AG10803 (cell line): Measurements from ENCODE around the gene SKIDA1.

Source experiments
- DNase-seq: peaks from one replicate; pipeline ENCODE4 v3.0.0; 2010; ENCODE audit warnings: low read depth
- H3K4me3 ChIP-seq: 2 replicates; pipeline ENCODE4 v1.5.1; 2011; ENCODE audit warnings: mild to moderate bottlenecking, low read length, control low read depth
- CTCF ChIP-seq: conservative IDR thresholded peaks from 2 replicates; pipeline ENCODE4 v1.5.1; 2011; ENCODE audit warnings: mild to moderate bottlenecking, low read length, control low read depth, inconsistent platforms

SKIDA1 gene

DNA sequence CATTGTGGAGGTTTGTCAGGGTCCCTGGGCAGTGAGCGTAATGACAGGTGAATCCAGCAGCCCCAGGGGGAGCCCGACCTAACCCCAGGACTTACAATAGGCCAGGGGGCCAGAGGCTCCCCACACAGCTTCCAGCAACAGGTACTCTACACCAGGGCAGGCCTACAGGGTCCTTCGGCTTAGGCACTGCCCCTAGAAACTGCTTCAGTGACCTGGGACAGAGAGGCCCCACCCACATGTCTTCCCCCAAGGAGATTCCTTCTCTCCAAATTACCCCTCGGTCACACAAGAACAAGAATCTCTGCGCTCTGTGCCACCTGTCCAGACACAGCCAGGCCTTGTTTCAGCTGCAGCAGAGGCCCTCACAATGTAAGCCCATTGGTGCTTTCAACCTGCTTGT is 24.4 kb downstream of the SKIDA1 start:
- TF ChIP-seq CTCF, result no peak
- H3K4me3 ChIP-seq, result no peak overlapping the region
- no peak for DNase-seq

- TF ChIP-seq CTCF, result no peak
- no peak overlapping the region for H3K4me3 ChIP-seq
- no peak for DNase-seq
These were observed 24.9 kb downstream of the SKIDA1 start for GRCh38 chr10:21500578-21500910.

DNA sequence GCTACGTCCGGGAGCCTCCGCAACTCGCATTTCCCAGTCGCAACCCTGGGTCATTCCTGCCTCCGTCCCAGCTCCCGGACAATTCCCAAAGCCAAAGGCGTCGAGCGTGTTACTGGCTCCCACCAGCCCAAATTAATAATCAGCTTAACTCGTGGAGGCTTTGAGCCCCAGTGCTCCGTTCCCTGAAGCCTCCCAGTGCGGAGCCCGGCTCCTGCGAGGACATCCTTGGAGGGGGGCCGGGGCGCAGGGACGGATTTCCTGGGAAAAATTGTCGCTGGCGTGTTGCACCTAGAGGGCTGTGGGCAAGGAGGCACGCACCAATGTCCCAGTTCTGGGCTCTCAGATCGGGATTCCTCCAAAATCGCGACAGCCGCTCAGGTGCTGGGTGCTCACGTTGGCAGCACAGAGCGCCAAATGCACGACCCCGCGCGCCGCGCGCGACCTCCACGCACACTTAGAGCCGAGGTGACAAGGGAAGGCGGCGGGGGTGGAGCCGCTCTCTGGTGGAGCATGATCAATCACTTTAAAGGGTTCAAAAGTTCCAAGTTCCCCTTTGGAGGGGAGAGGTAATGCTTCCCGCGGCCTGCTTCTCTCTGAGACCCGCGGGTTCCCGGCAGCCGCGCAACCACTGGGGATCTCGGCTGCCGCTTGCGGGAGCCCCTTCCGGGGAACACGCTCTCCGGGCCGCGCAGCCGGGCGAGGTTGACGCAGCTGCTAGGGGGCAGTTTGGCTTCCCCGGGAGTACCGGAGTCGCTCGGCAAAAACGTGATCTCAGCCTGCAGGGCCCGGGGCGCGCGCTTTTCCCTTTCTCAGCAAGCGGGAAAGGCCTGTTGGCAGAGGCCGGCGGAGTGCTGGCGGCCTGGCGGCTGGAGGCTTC is 25.5 kb downstream of the SKIDA1 start:
- no peak overlapping the region for H3K4me3 ChIP-seq
- TF ChIP-seq CTCF, result no peak
- no peak for DNase-seq

- DNase-seq, result no peak
- no peak for TF ChIP-seq CTCF
- H3K4me3 ChIP-seq, result no peak overlapping the region
These were observed 26.5 kb downstream of the SKIDA1 start for GRCh38 chr10:21498986-21499385.

GRCh38 chr10:21498377-21498776 is 27.1 kb downstream of the SKIDA1 start:
- no peak for DNase-seq
- TF ChIP-seq CTCF, result no peak
- no peak overlapping the region for H3K4me3 ChIP-seq

- TF ChIP-seq CTCF, result no peak
- peak; percentile 86 for DNase-seq
These were observed 28.2 kb downstream of the SKIDA1 start for GRCh38 chr10:21497177-21497807.

More at GRCh38 chr10:21497177-21497807, 28.2 kb downstream of the SKIDA1 start:
- H3K4me3 ChIP-seq, result peak overlapping the region; percentile 91
